ENCODE measurements around the gene HIBCH. TPM values are rescaled to one million over a fixed set of nuclear protein-coding genes. Genes with fewer than 3 reads are reported as not detected.

HIBCH gene
- total and polyA plus RNA-seq, 2 experiments from 2014 or later = 25.7 to 42.3 TPM

DNA sequence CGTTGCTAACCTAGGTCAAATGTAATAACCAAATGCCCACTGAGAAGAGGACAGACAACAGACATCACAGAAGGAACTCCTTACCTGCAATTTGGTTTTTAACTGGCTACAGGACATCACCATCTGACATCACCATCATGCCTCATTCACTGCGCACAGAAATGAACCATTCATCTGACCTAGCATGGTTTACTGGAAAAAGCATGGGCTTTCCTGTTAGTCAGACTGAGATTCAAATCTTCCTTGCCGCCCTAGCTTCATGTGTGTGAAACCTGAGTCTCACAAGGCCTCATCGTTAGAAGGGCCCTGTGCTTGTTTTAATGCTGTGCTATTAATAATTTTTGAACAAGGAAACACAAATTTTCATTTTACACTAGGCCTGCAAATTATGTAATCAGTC lies 1.1 kb upstream of the HIBCH start (continued):
- TF ChIP-seq, protein P1, sequence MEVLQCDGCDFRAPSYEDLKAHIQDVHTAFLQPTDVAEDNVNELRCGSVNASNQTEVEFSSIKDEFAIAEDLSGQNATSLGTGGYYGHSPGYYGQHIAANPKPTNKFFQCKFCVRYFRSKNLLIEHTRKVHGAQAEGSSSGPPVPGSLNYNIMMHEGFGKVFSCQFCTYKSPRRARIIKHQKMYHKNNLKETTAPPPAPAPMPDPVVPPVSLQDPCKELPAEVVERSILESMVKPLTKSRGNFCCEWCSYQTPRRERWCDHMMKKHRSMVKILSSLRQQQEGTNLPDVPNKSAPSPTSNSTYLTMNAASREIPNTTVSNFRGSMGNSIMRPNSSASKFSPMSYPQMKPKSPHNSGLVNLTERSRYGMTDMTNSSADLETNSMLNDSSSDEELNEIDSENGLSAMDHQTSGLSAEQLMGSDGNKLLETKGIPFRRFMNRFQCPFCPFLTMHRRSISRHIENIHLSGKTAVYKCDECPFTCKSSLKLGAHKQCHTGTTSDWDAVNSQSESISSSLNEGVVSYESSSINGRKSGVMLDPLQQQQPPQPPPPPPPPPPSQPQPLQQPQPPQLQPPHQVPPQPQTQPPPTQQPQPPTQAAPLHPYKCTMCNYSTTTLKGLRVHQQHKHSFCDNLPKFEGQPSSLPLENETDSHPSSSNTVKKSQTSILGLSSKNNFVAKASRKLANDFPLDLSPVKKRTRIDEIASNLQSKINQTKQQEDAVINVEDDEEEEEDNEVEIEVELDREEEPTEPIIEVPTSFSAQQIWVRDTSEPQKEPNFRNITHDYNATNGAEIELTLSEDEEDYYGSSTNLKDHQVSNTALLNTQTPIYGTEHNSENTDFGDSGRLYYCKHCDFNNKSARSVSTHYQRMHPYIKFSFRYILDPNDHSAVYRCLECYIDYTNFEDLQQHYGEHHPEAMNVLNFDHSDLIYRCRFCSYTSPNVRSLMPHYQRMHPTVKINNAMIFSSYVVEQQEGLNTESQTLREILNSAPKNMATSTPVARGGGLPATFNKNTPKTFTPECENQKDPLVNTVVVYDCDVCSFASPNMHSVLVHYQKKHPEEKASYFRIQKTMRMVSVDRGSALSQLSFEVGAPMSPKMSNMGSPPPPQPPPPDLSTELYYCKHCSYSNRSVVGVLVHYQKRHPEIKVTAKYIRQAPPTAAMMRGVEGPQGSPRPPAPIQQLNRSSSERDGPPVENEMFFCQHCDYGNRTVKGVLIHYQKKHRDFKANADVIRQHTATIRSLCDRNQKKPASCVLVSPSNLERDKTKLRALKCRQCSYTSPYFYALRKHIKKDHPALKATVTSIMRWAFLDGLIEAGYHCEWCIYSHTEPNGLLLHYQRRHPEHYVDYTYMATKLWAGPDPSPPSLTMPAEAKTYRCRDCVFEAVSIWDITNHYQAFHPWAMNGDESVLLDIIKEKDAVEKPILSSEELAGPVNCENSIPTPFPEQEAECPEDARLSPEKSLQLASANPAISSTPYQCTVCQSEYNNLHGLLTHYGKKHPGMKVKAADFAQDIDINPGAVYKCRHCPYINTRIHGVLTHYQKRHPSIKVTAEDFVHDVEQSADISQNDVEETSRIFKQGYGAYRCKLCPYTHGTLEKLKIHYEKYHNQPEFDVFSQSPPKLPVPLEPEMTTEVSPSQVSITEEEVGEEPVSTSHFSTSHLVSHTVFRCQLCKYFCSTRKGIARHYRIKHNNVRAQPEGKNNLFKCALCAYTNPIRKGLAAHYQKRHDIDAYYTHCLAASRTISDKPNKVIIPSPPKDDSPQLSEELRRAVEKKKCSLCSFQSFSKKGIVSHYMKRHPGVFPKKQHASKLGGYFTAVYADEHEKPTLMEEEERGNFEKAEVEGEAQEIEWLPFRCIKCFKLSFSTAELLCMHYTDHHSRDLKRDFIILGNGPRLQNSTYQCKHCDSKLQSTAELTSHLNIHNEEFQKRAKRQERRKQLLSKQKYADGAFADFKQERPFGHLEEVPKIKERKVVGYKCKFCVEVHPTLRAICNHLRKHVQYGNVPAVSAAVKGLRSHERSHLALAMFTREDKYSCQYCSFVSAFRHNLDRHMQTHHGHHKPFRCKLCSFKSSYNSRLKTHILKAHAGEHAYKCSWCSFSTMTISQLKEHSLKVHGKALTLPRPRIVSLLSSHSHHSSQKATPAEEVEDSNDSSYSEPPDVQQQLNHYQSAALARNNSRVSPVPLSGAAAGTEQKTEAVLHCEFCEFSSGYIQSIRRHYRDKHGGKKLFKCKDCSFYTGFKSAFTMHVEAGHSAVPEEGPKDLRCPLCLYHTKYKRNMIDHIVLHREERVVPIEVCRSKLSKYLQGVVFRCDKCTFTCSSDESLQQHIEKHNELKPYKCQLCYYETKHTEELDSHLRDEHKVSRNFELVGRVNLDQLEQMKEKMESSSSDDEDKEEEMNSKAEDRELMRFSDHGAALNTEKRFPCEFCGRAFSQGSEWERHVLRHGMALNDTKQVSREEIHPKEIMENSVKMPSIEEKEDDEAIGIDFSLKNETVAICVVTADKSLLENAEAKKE (CRISPR knock-in tag; IDR thresholded peaks at IDR 0.05) = no peak
- TF ChIP-seq, protein P2, sequence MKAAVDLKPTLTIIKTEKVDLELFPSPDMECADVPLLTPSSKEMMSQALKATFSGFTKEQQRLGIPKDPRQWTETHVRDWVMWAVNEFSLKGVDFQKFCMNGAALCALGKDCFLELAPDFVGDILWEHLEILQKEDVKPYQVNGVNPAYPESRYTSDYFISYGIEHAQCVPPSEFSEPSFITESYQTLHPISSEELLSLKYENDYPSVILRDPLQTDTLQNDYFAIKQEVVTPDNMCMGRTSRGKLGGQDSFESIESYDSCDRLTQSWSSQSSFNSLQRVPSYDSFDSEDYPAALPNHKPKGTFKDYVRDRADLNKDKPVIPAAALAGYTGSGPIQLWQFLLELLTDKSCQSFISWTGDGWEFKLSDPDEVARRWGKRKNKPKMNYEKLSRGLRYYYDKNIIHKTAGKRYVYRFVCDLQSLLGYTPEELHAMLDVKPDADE (IDR thresholded peaks at IDR 0.05) = no peak
- TF ChIP-seq, protein P3, sequence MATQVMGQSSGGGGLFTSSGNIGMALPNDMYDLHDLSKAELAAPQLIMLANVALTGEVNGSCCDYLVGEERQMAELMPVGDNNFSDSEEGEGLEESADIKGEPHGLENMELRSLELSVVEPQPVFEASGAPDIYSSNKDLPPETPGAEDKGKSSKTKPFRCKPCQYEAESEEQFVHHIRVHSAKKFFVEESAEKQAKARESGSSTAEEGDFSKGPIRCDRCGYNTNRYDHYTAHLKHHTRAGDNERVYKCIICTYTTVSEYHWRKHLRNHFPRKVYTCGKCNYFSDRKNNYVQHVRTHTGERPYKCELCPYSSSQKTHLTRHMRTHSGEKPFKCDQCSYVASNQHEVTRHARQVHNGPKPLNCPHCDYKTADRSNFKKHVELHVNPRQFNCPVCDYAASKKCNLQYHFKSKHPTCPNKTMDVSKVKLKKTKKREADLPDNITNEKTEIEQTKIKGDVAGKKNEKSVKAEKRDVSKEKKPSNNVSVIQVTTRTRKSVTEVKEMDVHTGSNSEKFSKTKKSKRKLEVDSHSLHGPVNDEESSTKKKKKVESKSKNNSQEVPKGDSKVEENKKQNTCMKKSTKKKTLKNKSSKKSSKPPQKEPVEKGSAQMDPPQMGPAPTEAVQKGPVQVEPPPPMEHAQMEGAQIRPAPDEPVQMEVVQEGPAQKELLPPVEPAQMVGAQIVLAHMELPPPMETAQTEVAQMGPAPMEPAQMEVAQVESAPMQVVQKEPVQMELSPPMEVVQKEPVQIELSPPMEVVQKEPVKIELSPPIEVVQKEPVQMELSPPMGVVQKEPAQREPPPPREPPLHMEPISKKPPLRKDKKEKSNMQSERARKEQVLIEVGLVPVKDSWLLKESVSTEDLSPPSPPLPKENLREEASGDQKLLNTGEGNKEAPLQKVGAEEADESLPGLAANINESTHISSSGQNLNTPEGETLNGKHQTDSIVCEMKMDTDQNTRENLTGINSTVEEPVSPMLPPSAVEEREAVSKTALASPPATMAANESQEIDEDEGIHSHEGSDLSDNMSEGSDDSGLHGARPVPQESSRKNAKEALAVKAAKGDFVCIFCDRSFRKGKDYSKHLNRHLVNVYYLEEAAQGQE (IDR thresholded peaks at IDR 0.05; ENCODE audit: unreplicated experiment) = no peak
- no peak for TF ChIP-seq STAT1 (IDR thresholded peaks at IDR 0.05; ENCODE audit: unreplicated experiment)
- no peak for TF ChIP-seq POLR2AphosphoS5 (IDR thresholded peaks at IDR 0.05; ENCODE audit: low read depth)
- TF ChIP-seq CREB1 (CRISPR knock-in tag; IDR thresholded peaks at IDR 0.05; ENCODE audit: low read depth) = no peak
